ENCODE results near the gene SLC16A8.
"Not testable (repeated sequence)": the region's sequence is repeated elsewhere in the genome, so short reads cannot be mapped to it uniquely, and the experiment has no call there.

SLC16A8 gene

GRCh38 chr22:38043151-38044039, 40.6 kb downstream of the SLC16A8 start:
- DNase-seq (ENCODE audit: low spot score), result peak; percentile 27

DNA sequence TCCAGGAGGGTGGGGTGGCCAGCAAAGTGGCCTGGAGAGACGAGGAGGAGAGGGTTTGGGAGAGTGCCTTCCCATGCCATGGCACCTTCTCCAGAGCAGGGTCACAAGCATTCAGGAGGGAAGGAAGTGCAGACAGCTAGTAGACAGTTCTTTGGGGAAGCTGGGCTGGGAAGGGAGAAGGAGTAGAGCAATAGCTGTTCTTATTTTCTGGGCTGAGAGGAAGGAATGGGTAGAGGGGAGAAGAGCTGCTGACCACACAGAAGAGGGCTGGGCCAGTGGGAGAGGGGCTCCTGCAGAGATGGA, 41.5 kb downstream of the SLC16A8 start:
- no peak for DNase-seq (ENCODE audit: low spot score)

DNA sequence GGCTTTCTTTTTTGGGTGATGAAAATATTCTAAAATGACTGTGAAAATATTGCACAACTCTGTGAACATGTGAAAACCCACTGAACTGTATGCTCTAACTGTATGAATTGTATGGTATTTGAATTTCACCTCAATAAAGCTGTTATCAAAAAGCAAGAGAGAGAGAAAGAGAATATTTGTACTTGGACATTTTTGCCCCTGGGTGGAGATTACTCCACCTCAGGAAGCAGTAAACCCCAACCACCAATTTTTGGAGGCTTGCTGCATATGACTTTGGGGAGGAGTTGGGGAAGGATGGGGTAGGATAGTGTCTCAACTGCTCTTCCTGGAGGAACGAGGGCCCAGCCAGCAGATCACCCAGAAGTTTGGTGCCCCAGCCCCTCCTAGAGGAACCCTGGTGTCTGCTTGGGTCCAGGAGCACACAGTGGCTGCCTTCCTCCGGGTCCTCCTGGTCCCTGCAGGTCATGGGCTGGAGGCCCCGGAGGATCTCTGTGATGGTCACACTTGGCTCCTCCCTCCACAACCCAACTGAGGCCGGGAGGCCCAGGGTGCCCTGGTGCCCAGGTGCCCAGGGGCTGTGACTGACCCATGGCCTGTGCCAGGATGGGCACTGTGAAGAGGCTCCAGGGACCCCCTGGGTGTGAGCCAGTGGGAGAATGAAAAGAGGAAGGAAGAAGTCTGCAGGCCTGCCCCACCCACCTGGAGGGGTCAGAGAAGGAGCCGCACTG, 42.1 kb downstream of the SLC16A8 start:
- no peak for DNase-seq (ENCODE audit: low spot score)

DNA sequence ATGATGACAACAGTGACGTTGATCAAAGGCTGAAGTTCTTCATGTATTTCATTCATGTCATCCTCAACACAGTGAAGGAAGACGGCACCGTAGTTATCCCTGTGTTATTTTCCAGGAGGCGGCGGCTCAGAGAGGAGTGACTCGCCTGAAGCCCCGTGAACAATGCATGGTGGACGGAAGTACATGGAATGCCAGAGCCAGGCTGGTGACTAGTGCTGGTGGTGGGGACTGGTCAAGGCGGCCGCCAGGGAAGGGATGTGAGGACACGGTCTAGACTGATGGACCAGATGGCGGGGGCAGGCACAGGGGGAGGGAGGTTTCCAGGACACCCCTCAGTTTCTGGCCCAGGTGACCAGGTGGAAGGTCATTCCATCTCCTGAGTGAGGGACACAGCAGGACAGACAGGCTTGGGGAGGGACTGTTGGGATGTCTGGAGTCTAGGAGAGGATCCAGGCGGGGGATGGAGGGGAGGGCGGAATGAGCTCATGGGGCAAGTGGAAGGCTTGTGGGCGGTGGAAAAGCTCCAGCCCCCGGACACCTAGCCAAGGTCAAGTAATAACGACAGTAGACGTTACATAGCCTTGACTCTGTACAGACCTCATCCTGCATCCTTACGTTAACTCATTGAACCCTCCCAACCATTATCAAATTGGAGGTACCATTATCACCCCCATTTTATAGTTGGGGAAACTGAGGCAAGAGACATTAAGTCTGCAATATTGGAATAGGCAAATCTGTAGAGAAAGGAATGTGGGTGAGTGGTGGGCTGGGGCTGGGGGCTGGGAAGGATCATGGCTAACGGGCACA, 42.8 kb downstream of the SLC16A8 start:
- no peak for DNase-seq (ENCODE audit: low spot score)

DNA sequence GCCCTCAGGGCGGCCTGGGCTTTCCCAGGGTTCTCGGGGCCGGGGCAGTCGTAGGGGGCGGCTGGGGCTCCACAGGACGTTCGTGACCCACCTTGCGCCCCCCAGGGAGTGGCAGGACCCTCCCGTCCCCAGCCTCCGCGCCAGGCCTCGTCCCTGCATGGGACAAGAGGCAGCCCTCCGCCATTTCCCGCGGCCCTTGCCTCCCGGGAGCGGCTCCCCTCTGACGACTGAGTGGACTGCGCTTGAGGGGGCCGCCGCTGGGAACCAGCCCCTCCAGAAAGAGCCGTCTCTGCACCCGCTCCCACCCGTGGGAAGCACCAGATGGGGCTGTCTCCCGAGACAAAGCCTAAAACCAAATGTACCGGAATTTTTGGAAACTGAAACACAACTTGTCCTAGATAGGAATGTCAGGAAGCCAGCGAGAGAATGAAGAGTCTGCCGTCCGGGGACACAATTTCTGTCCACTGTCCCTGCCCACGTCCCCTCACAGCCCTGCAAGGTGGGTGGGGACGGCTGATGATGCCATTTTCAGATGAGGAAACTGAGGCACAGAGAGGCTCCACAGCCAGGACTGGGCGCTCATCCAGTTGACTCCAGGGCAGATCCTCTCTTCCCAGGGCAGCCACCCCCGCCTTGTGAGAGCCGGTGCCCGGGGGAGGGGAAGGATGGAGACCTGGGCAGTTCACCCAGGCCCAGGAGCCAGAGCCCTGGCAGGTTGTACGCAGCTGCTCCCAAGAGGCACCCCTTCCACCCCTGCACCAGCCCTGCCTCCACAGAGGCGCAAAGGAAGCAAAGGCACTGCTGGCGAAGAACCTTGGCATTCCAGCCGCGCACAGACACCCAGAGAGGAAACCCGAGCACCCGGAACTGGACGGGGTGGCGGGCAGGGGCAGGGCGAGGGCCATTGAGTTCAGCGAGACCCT, 44.8 kb downstream of the SLC16A8 start:
- DNase-seq (ENCODE audit: low spot score), result no peak

DNA sequence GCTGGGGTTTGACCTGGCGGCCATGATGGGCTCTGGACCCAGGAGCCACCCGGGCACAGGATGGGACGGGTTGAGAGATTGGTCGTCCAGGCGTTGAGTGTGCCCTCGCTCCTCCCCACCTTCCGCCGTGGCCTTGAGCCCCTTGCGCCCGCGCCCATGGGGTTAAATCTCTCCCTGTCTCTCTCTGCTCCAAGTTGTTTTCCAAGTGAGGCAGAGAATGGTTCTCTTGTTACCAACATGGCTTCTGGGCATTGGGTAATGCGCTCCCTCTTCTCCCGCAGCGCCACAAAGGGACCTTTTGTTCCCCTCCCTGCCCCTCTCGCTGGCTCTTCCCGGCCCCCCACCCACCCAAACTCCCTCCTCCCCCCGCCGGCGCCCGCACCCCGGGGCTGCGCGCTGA, 45.6 kb downstream of the SLC16A8 start:
- no peak for DNase-seq (ENCODE audit: low spot score)

DNA sequence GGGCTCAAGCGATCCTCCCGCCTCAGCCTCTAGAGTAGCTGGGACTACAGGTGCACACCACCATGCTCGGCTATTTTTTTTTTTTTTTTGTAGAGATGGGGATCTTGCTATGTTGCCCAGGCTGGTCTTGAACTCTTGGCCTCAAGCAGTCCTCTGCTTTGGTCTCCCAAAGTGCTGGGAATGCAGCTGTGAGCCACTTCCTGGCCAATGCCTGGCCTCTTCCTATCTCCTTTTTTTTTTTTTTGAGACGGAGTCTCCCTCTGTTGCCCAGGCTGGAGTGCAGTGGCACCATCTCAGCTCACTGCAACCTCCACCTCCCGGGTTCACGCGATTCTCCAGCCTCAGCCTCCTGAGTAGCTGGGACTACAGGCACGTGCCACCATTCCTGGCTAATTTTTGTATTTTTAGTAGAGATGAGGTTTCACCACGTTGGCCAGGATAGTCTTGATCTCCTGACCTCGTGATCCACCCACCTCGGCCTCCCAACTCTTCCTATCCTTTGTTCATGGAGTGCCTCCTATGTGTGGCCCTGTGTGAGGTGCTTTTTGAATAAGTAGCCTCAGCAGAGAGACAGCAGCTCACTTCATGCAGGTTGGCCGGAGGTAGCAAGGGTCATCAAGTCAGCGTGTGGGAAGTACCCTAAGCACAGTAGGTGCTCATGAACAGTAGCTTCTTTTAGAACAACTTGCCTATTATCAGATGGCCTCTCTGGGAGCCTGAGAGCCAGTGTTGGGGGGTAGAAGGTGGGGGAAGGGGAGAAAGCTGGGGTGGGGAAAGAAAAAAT, 46.4 kb downstream of the SLC16A8 start:
- not testable (repeated sequence) for DNase-seq (ENCODE audit: low spot score)

GRCh38 chr22:38036392-38037062, 47.5 kb downstream of the SLC16A8 start:
- no peak for DNase-seq (ENCODE audit: low spot score)

GRCh38 chr22:38035530-38035885, 48.5 kb downstream of the SLC16A8 start:
- no peak for DNase-seq (ENCODE audit: low spot score)

GRCh38 chr22:38034884-38035529, 49.0 kb downstream of the SLC16A8 start:
- DNase-seq (ENCODE audit: low spot score), result no peak

- DNase-seq (ENCODE audit: low spot score), result no peak
These were observed 49.6 kb downstream of the SLC16A8 start for GRCh38 chr22:38034278-38034882.

DNA sequence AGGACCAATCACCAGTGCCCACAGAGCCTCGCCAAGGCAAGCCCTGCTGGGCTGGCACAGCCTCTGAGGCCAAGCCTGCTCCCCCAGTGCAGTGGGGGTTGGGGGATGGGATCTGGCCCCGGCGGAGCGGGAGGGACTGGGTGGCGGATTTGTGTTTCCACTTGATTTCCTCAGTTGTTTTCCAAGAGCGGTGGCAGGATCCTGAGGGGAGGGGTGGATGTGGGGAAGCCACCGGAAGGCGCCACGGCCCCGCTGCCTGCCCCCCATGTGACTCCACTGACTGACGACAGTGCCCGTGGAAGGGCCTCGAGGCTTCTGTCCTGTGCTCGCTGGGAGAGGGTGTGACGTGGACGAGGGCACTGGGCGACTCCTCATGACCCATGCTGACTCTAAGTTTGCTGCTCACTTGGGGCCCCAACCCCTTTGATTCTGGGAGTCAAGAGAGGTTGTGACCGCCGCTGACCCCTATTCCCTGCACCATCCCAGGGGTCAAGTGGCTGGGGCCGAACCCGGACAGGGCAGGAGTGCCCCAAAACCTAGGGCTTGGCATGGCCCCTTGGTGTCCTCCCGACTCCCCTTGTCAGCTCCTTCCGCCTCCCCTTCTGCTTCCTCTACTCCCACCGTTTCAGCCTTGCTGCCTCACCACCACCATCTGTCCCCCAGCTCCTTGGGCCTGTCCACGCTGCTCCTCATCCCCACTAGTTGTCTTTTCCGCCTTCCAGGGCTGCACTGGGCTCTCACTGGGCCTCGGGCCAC, 50.3 kb downstream of the SLC16A8 start:
- no peak for DNase-seq (ENCODE audit: low spot score)

GRCh38 chr22:38032681-38033521, 51.1 kb downstream of the SLC16A8 start:
- no peak for DNase-seq (ENCODE audit: low spot score)

DNA sequence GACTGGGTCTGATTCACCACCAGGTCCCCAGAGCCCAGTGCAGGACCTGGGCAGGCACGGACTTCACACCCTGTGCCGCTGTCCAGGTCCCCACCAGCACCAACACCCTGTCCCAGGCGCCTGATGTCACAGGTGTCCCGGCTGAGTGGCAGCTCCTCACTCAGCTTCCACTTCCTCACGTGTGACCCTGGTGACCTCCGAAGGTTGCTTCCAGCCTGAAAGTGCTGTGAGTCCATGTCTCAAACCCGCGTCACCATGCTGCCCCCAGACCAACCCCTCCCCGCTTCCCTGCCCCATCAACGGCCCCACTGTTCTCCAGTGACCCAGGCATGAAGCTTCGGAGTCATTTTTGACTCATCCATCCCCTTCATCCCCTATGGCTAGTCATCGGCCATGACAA, 52.5 kb downstream of the SLC16A8 start:
- no peak for DNase-seq (ENCODE audit: low spot score)

DNA sequence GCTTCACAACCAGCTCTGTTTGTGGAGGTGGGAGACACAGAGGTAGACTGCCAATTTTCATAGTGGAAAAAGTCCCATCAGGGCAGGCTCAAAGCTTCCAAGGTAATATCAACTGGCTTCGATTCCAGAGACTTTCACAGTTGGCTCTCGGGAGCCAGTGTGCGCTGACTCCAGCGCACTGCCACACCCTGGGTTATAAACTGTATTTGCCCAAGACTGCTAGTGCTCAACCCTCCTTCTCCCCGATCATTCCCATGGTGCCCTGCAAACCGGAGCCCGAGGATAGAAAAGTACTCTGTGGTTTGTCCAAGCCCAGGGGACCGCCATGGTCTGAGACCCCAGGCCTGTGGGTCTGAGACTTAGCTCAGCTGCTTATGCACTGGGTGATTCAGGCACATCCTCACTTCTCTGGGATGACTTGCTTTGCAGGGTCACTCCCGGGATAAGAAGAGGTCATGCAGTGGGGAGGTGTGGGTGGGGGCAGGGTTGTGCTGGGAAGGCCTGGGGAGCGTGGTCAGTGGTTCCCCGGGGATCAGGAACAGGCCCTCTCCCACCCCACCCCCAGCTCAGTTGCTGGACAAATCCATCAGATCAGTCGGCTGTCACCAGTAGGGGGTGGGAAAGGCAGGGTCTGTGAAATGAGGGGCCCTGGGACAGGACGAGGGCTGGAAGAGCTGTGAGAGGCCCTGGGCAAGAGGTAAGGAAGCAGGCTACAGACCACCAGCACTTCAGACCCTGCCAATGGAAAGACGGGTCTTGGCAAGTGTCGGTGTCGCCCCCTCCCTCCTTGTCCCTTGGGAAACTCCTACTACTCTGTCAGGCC, 53.5 kb downstream of the SLC16A8 start:
- no peak for DNase-seq (ENCODE audit: low spot score)

DNA sequence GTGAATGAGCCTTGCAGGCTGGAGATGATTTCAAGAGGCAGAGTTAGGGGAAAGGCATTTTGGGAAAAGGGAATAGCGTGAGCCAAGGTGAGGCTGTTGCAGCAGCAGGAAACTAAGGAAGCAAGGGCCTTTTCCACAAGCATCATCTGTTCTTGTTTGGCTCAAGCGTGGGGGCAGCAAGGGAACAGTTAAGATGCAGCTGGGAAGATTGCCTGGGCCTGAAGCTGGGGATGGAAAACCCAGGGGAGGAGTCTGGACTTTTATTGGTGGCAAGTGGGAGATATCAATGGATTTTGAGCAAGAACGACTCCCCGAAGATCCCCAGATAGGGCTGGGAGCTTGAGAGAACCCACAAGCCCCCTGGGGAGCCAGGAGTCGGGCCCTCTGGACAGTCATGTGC, 54.1 kb downstream of the SLC16A8 start:
- no peak for DNase-seq (ENCODE audit: low spot score)

DNA sequence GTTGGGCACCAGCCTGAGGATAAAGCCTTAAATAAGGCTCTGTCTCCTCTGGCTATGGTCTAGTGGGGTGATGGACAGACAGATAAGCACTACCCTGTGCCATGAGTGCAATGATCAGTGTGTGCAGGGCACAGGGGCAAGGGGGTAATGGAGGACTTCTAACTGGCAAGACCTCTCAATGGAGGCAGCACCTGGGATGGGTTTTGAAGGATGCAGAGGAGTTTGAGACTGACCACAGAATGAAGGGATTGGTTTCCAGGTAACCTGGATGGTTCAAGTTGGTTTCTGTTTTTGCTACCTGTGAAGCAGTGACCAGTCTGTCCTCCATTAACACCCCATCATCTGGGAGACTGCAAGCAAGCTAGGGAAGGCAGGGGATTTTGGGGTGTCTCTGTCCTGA, 54.6 kb downstream of the SLC16A8 start:
- DNase-seq (ENCODE audit: low spot score), result no peak

Data from NAMALWA (cell line).